GM23338 (cell line): ENCODE results near the gene BAG2. TPM values are rescaled to one million over a fixed set of nuclear protein-coding genes. Genes with fewer than 3 reads are reported as not detected.

Experiments used
- ATAC-seq: fragments of 200-7000 bp; cut with Tn5 transposase; 3 replicates; pipeline ENCODE4 v1.9.1; 2020
- DNase-seq: peaks from one replicate; pipeline ENCODE4 v3.0.0-alpha.2; 2015; ENCODE audit warnings: low spot score
- H2AFZ ChIP-seq: fragments of 200-600 bp; sonication (generic); 2 replicates; pipeline ENCODE4 v1.8.0; 2016; ENCODE audit warnings: antibody characterized with exemption, mild to moderate bottlenecking, moderate library complexity
- H3F3A ChIP-seq: fragments of 200-600 bp; sonication (generic); replicated peaks from 2 replicates; pipeline ENCODE4 v1.8.0; 2017; ENCODE audit warnings: antibody characterized with exemption, mixed run types, low read depth
- H3K27ac ChIP-seq: fragments of 200-600 bp; sonication (generic); 2 replicates; pipeline ENCODE4 v1.6.1; 2016; ENCODE audit warnings: low read depth
- H3K27me3 ChIP-seq: fragments of 200-600 bp; sonication (generic); 2 replicates; pipeline ENCODE4 v1.8.0; 2016; ENCODE audit warnings: mild to moderate bottlenecking, mixed run types, moderate library complexity; ENCODE audit not compliant: insufficient read depth
- H3K36me3 ChIP-seq: fragments of 200-600 bp; sonication (generic); 2 replicates; pipeline ENCODE4 v1.8.0; 2016; ENCODE audit warnings: mild to moderate bottlenecking; ENCODE audit not compliant: insufficient read depth
- H3K4me1 ChIP-seq: fragments of 200-600 bp; sonication (generic); 2 replicates; pipeline ENCODE4 v1.8.0; 2016; ENCODE audit warnings: mild to moderate bottlenecking, moderate library complexity; ENCODE audit not compliant: insufficient read depth
- H3K4me2 ChIP-seq: fragments of 200-600 bp; sonication (generic); 2 replicates; pipeline ENCODE4 v1.7.1; 2017; ENCODE audit warnings: mixed run types
- H3K4me3 ChIP-seq: fragments of 200-600 bp; sonication (generic); 2 replicates; pipeline ENCODE4 v1.6.1; 2016; ENCODE audit warnings: mixed run types
- H3K79me2 ChIP-seq: fragments of 200-600 bp; sonication (generic); replicated peaks from 2 replicates; pipeline ENCODE4 v1.8.0; 2017; ENCODE audit warnings: mild to moderate bottlenecking; ENCODE audit not compliant: insufficient read depth
- H3K9me2 ChIP-seq: fragments of 200-600 bp; sonication (generic); 2 replicates; pipeline ENCODE4 v1.8.0; 2017; ENCODE audit not compliant: insufficient read depth
- H4K20me1 ChIP-seq: fragments of 200-600 bp; sonication (generic); replicated peaks from 2 replicates; pipeline ENCODE4 v1.8.0; 2017; ENCODE audit warnings: mild to moderate bottlenecking; ENCODE audit not compliant: insufficient read depth
- H3K27ac Mint-ChIP-seq: 2 replicates; pipeline ENCODE4 v1.8.0; 2020; ENCODE audit warnings: inconsistent platforms, mild to moderate bottlenecking, moderate library complexity, mixed read lengths
- H3K27me3 Mint-ChIP-seq: 3 replicates; pipeline ENCODE4 v1.8.0; 2022; ENCODE audit warnings: low read depth, mild to moderate bottlenecking, moderate library complexity, mixed read lengths, inconsistent platforms; ENCODE audit not compliant: insufficient read depth, poor library complexity
- H3K36me3 Mint-ChIP-seq: 3 replicates; pipeline ENCODE4 v1.8.0; 2021; ENCODE audit warnings: low read depth, mild to moderate bottlenecking, inconsistent platforms, moderate library complexity, mixed read lengths
- H3K4me1 Mint-ChIP-seq: 3 replicates; pipeline ENCODE4 v1.8.0; 2020; ENCODE audit warnings: mild to moderate bottlenecking, inconsistent platforms, mixed read lengths
- H3K4me3 Mint-ChIP-seq: 3 replicates; pipeline ENCODE4 v1.8.0; 2021; ENCODE audit warnings: moderate library complexity, mild to moderate bottlenecking, inconsistent platforms, mixed read lengths
- H3K9me3 Mint-ChIP-seq: 3 replicates; pipeline ENCODE4 v1.8.0; 2020; ENCODE audit warnings: moderate library complexity, mild to moderate bottlenecking, inconsistent platforms, mixed read lengths
- CREB1 ChIP-seq: fragments of 250-450 bp; sonication (Bioruptor Pico); IDR thresholded peaks from 2 replicates; pipeline ENCODE4 v1.5.0; 2020; ENCODE audit warnings: low read depth, mild to moderate bottlenecking, moderate library complexity
- CTCF ChIP-seq, 2 experiments: fragments of 200-600 bp in 1 of 2; sonication (generic) in 1 of 2; conservative IDR thresholded peaks; 2 replicates each; pipeline versions ENCODE4 v1.5.1 to v1.6.1; 2016 to 2017; ENCODE audit warnings: antibody characterized with exemption in 2 of 2, low read depth in 2 of 2, mild to moderate bottlenecking in 2 of 2, moderate library complexity in 1 of 2
- EZH2phosphoT487 ChIP-seq: fragments of 200-600 bp; sonication (generic); IDR thresholded peaks from one replicate; pipeline ENCODE4 v1.8.1; 2018; ENCODE audit warnings: antibody characterized with exemption; ENCODE audit not compliant: unreplicated experiment
- REST ChIP-seq: IDR thresholded peaks from one replicate; pipeline ENCODE4 v1.6.1; 2018; ENCODE audit warnings: antibody characterized with exemption; ENCODE audit not compliant: unreplicated experiment
- STAT1 ChIP-seq: IDR thresholded peaks from one replicate; pipeline ENCODE4 v1.6.1; 2016; ENCODE audit warnings: antibody characterized with exemption; ENCODE audit not compliant: unreplicated experiment
- ZNF331 ChIP-seq: fragments of 250-450 bp; sonication (Bioruptor Pico); IDR thresholded peaks from 2 replicates; pipeline ENCODE4 v1.5.0; 2020; ENCODE audit warnings: low read depth, mild to moderate bottlenecking, moderate library complexity
- ZNF462 ChIP-seq: fragments of 250-450 bp; sonication (Bioruptor Pico); IDR thresholded peaks from 2 replicates; pipeline ENCODE4 v1.5.0; 2020; ENCODE audit warnings: mild to moderate bottlenecking, moderate library complexity
- polyA plus RNA-seq: library from polyadenylated mRNA; unstranded; fragments of >200 nt; fragmentation: Nextera tagmentation; extraction: Ambion mirVana; gene quantifications from 2 replicates; pipeline ENCODE4 v1.2.1, GENCODE V29; 2016
- total RNA-seq: library from RNA; depleted of rRNA; stranded (reverse); fragments of >200 nt; shearing (Covaris generic); gene quantifications from 2 replicates; pipeline ENCODE4 v1.2.3, GENCODE V29; 2014

Gene BAG2
- total and polyA plus RNA-seq, 2 experiments from 2014 or later, result 8.5 to 9.5 TPM

GRCh38 chr6:57174511-57174907, 2.4 kb downstream of the BAG2 start:
- H3K4me2 ChIP-seq, result peak overlapping the region; percentile 80
- H3K27ac Mint-ChIP-seq, result peak overlapping the region; percentile 87

GRCh38 chr6:57177545-57178265, 5.6 kb downstream of the BAG2 start:
- Histone ChIP-seq H3K36me3 (no peaks in the 10 kb centered on the region), H3K79me2 (peaks cover 72% of the 10 kb centered on the region), H3K27ac (peak overlapping the region; percentile 65; the same call in 1 of the 2 replicates), H3K27me3 (peaks cover 12% of the 10 kb centered on the region), H2AFZ (no peak overlapping the region), H3K9me2 (no peaks in the 10 kb centered on the region), H3K4me2 (no peak overlapping the region), H3K4me3 (no peak overlapping the region), H3K4me1 (peaks cover 23% of the 10 kb centered on the region), H3F3A (0 out of 2 replicates have a peak, but pooled peaks cover 2% of the 10 kb centered on the region), H4K20me1 (peaks cover 6% of the 10 kb centered on the region; the same call in 1 of the 2 replicates)
- Mint-ChIP-seq H3K4me3 (no peak overlapping the region), H3K27me3 (peaks cover 5% of the 10 kb centered on the region), H3K36me3 (peaks cover 3% of the 10 kb centered on the region; the same call in 2 of the 3 replicates), H3K4me1 (peaks cover 33% of the 10 kb centered on the region), H3K27ac (no peak overlapping the region), H3K9me3 (no peaks in the 10 kb centered on the region)
- no peak for ATAC-seq
- no peak for DNase-seq
- no peak for TF ChIP-seq ZNF462 (CRISPR knock-in tag)
- TF ChIP-seq REST, result no peak
- TF ChIP-seq STAT1, result no peak
- no peak for TF ChIP-seq CTCF (conservative IDR thresholded peaks at IDR 0.05; ENCODE audit: low read depth in 2 of 2)
- no peak for TF ChIP-seq ZNF331
- TF ChIP-seq EZH2phosphoT487, result no peak

More at GRCh38 chr6:57174511-57174907, 2.4 kb downstream of the BAG2 start:
- peaks cover 39% of the 10 kb centered on the region for H3K4me1 Mint-ChIP-seq
- DNase-seq (no peak), ATAC-seq (no peak)
- no peaks in the 10 kb centered on the region for H3K36me3 Mint-ChIP-seq
- no peaks in the 10 kb centered on the region for H3K36me3 ChIP-seq
- no peaks in the 10 kb centered on the region for H3K9me2 ChIP-seq
- no peak overlapping the region for H3K27ac ChIP-seq
- H3K27me3 ChIP-seq, result peaks cover 12% of the 10 kb centered on the region
- peaks cover 8% of the 10 kb centered on the region for H3K27me3 Mint-ChIP-seq
- 0 out of 2 replicates have a peak, but pooled peaks cover 3% of the 10 kb centered on the region for H3F3A ChIP-seq
- H3K9me3 Mint-ChIP-seq, result no peaks in the 10 kb centered on the region
- peaks cover 6% of the 10 kb centered on the region; the same call in 1 of the 2 replicates for H4K20me1 ChIP-seq
- peaks cover 23% of the 10 kb centered on the region for H3K4me1 ChIP-seq
- TF ChIP-seq CREB1 (CRISPR knock-in tag) (no peak), ZNF331 (no peak)
- H3K79me2 ChIP-seq, result peaks cover 56% of the 10 kb centered on the region
- H3K4me3 Mint-ChIP-seq, result peak overlapping the region; percentile 94
- H2AFZ ChIP-seq, result no peak overlapping the region
- H3K4me3 ChIP-seq, result peak overlapping the region; percentile 75
